DND-41 (cell line): Measurements from ENCODE around the gene BTK.

Experiments used
- ATAC-seq: fragments of 200-7000 bp; cut with Tn5 transposase; 3 replicates; pipeline ENCODE4 v1.9.1; 2021; ENCODE audit warnings: low read depth; ENCODE audit not compliant: insufficient read depth
- DNase-seq: peaks from one replicate; pipeline ENCODE4 v3.0.0-alpha.2; 2020
- H2AFZ ChIP-seq: 2 replicates; pipeline ENCODE4 v1.6.0; 2012; ENCODE audit warnings: low read depth, low read length
- H3K27ac ChIP-seq: 2 replicates; pipeline ENCODE4 v1.5.1; 2012; ENCODE audit warnings: low read length, inconsistent platforms
- H3K27me3 ChIP-seq: fragments of 200-600 bp; sonication (generic); 2 replicates; pipeline ENCODE4 v1.6.0; 2012; ENCODE audit warnings: low read length, mild to moderate bottlenecking, inconsistent platforms; ENCODE audit not compliant: insufficient read depth, poor library complexity
- H3K36me3 ChIP-seq: 2 replicates; pipeline ENCODE4 v1.5.1; 2012; ENCODE audit warnings: low read length, inconsistent platforms; ENCODE audit not compliant: insufficient read depth
- H3K4me1 ChIP-seq: 2 replicates; pipeline ENCODE4 v1.5.1; 2012; ENCODE audit warnings: mild to moderate bottlenecking, low read length; ENCODE audit not compliant: insufficient read depth
- H3K4me2 ChIP-seq: 2 replicates; pipeline ENCODE4 v1.6.0; 2012; ENCODE audit warnings: mild to moderate bottlenecking, moderate library complexity, low read length, inconsistent platforms; ENCODE audit not compliant: insufficient read depth
- H3K4me3 ChIP-seq, 2 experiments: fragments of 200-600 bp in 1 of 2; shearing (Covaris generic) in 1 of 2; 2 replicates each; pipeline ENCODE4 v1.5.1; 2012 to 2016; ENCODE audit warnings: inconsistent platforms in 2 of 2, low read length in 2 of 2, mild to moderate bottlenecking in 2 of 2, low read depth in 1 of 2, moderate library complexity in 1 of 2
- H3K79me2 ChIP-seq: 2 replicates; pipeline ENCODE4 v1.6.0; 2012; ENCODE audit warnings: low read length, inconsistent platforms; ENCODE audit not compliant: insufficient read depth
- H3K9ac ChIP-seq: 2 replicates; pipeline ENCODE4 v1.6.0; 2012; ENCODE audit warnings: low read depth, mild to moderate bottlenecking, inconsistent platforms, low read length, moderate library complexity
- H3K9me3 ChIP-seq: 2 replicates; pipeline ENCODE4 v1.5.1; 2012; ENCODE audit warnings: low read length, moderate library complexity, mild to moderate bottlenecking, inconsistent platforms; ENCODE audit not compliant: insufficient read depth, severe bottlenecking
- H4K20me1 ChIP-seq: 2 replicates; pipeline ENCODE4 v1.6.0; 2012; ENCODE audit warnings: low read length; ENCODE audit not compliant: insufficient read depth
- CTCF ChIP-seq: IDR thresholded peaks from 2 replicates; pipeline ENCODE4 v1.5.1; 2012; ENCODE audit warnings: borderline replicate concordance, low read length, moderate library complexity, mild to moderate bottlenecking; ENCODE audit not compliant: poor library complexity, severe bottlenecking; ENCODE audit errors: extremely low read depth
- EZH2 ChIP-seq: IDR thresholded peaks from 3 replicates; pipeline ENCODE4 v1.6.1; 2012; ENCODE audit warnings: borderline replicate concordance, low read depth, mild to moderate bottlenecking, moderate library complexity, low read length, inconsistent platforms; ENCODE audit not compliant: severe bottlenecking

BTK gene

GRCh38 chrX:101383679-101384205 is 2.2 kb downstream of the BTK start:
- H3K79me2 ChIP-seq: no peaks in the 10 kb centered on the region
- ATAC-seq: no peak; the same call in 2 of the 3 replicates

GRCh38 chrX:101377547-101377946 is 8.4 kb downstream of the BTK start:
- Histone ChIP-seq H3K27me3 (no peaks in the 10 kb centered on the region), H3K36me3 (no peaks in the 10 kb centered on the region), H3K9me3 (no peaks in the 10 kb centered on the region), H3K79me2 (no peaks in the 10 kb centered on the region), H2AFZ (no peak overlapping the region), H4K20me1 (no peaks in the 10 kb centered on the region), H3K27ac (no peak overlapping the region), H3K4me3 (no peak overlapping the region), H3K9ac (no peak overlapping the region), H3K4me2 (no peak overlapping the region), H3K4me1 (no peaks in the 10 kb centered on the region)
- no peak for ATAC-seq
- DNase-seq: no peak
- no peak for TF ChIP-seq EZH2
- no peak for TF ChIP-seq CTCF

More at GRCh38 chrX:101383679-101384205, 2.2 kb downstream of the BTK start:
- Histone ChIP-seq H3K9ac (no peak overlapping the region), H2AFZ (no peak overlapping the region), H3K4me2 (no peak overlapping the region), H3K36me3 (no peaks in the 10 kb centered on the region), H3K4me1 (no peaks in the 10 kb centered on the region), H4K20me1 (no peaks in the 10 kb centered on the region), H3K4me3 (no peak overlapping the region), H3K27me3 (no peaks in the 10 kb centered on the region), H3K9me3 (no peaks in the 10 kb centered on the region), H3K27ac (no peak overlapping the region)
- no peak for DNase-seq
- TF ChIP-seq EZH2: no peak

- TF ChIP-seq EZH2: no peak
- TF ChIP-seq CTCF: no peak
- DNase-seq (no peak), ATAC-seq (no peak)
- Histone ChIP-seq H4K20me1 (no peaks in the 10 kb centered on the region), H3K27ac (no peak overlapping the region), H3K79me2 (no peaks in the 10 kb centered on the region), H3K4me1 (no peaks in the 10 kb centered on the region), H3K9ac (no peak overlapping the region), H3K4me3 (no peak overlapping the region), H3K4me2 (no peak overlapping the region), H2AFZ (no peak overlapping the region), H3K27me3 (no peaks in the 10 kb centered on the region), H3K36me3 (no peaks in the 10 kb centered on the region), H3K9me3 (no peaks in the 10 kb centered on the region)
Observed at GRCh38 chrX:101370888-101371504, 15.0 kb downstream of the BTK start.

- no peak overlapping the region for H3K27ac ChIP-seq
- H3K79me2 ChIP-seq: no peaks in the 10 kb centered on the region
- no peak overlapping the region for H3K4me3 ChIP-seq
- H4K20me1 ChIP-seq: no peaks in the 10 kb centered on the region
- TF ChIP-seq EZH2 (no peak), CTCF (no peak)
- H3K9me3 ChIP-seq: no peaks in the 10 kb centered on the region
- no peaks in the 10 kb centered on the region for H3K27me3 ChIP-seq
- ATAC-seq (no peak), DNase-seq (no peak)
- no peaks in the 10 kb centered on the region for H3K36me3 ChIP-seq
- H2AFZ ChIP-seq: no peak overlapping the region
- no peaks in the 10 kb centered on the region for H3K4me1 ChIP-seq
- H3K4me2 ChIP-seq: no peak overlapping the region
- no peak overlapping the region for H3K9ac ChIP-seq
Observed at GRCh38 chrX:101369687-101370086, 16.3 kb downstream of the BTK start.
